ENCODE results near the gene GRSF1.

GRSF1 gene

DNA sequence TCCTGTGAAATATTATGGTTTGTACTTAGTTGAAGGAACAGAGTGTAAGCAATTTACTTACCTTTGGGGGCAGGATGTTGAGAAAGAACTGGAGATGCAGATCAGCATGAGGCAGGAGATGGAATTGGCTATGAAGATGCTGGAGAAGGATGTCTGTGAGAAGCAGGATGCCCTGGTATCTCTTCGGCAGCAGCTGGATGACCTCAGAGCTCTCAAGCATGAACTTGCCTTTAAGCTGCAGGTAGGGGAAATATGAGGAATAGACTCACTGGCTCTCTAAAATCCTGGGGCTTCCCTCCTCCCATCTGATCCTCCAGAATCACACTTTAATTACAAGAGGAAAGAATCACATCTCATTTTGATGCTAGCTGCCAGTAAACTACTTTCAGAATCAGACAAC, 51.0 kb downstream of the GRSF1 start:
- TF ChIP-seq CSDC2 (CRISPR knock-in tag; IDR thresholded peaks at IDR 0.05) (no peak), ZC3H10 (CRISPR knock-in tag; IDR thresholded peaks at IDR 0.05) (no peak), ZNF565 (CRISPR knock-in tag; conservative IDR thresholded peaks at IDR 0.05; ENCODE audit: low read depth) (no peak), RARB (CRISPR knock-in tag; IDR thresholded peaks at IDR 0.05) (no peak), ZNF8 (CRISPR knock-in tag; IDR thresholded peaks at IDR 0.05) (no peak), SNAI2 (CRISPR knock-in tag; IDR thresholded peaks at IDR 0.05) (no peak), TSHZ2 (CRISPR knock-in tag; IDR thresholded peaks at IDR 0.05) (no peak), PPARA (CRISPR knock-in tag; IDR thresholded peaks at IDR 0.05; ENCODE audit: borderline replicate concordance) (no peak), BACH2 (CRISPR knock-in tag; IDR thresholded peaks at IDR 0.05; ENCODE audit: borderline replicate concordance) (no peak)

GRCh38 chr4:70787496-70787895, 52.2 kb downstream of the GRSF1 start:
- ATAC-seq = no peak

More for the DNA sequence above, 51.0 kb downstream of the GRSF1 start:
- no peak for ATAC-seq

DNA sequence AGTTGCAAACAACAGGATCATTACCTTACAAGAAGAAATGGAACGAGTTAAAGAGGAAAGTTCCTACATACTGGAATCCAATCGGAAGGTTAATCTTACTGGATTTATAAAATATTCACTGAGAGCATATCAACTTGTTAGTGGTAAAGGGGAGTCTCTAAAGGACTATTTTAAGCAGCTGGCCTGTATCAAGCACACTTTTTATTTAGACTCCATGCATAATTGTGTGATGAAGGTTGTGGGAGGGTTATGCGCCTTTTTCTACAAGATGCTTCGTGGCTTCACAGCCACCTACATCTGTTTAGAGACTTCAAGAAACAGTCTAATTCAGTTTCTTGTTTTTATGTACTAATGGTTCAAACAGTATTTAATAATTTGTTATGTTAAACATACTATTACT, 56.6 kb downstream of the GRSF1 start:
- ATAC-seq = no peak
- no peak for TF ChIP-seq CSRNP3 (CRISPR knock-in tag; IDR thresholded peaks at IDR 0.05)
- no peak for TF ChIP-seq ZNF70 (CRISPR knock-in tag; IDR thresholded peaks at IDR 0.05)
- no peak for TF ChIP-seq TCF4 (CRISPR knock-in tag; IDR thresholded peaks at IDR 0.05; ENCODE audit: borderline replicate concordance)
- no peak for TF ChIP-seq ESRRG (CRISPR knock-in tag; IDR thresholded peaks at IDR 0.05)
- no peak for TF ChIP-seq SNAI2 (CRISPR knock-in tag; IDR thresholded peaks at IDR 0.05)
- no peak for TF ChIP-seq GLIS3 (CRISPR knock-in tag; IDR thresholded peaks at IDR 0.05)
- TF ChIP-seq BACH2 (CRISPR knock-in tag; IDR thresholded peaks at IDR 0.05; ENCODE audit: borderline replicate concordance) = no peak
- no peak for TF ChIP-seq ZC3H10 (CRISPR knock-in tag; IDR thresholded peaks at IDR 0.05)
- no peak for TF ChIP-seq ZNF565 (CRISPR knock-in tag; conservative IDR thresholded peaks at IDR 0.05; ENCODE audit: low read depth)
- TF ChIP-seq CREB5 (CRISPR knock-in tag; IDR thresholded peaks at IDR 0.05; ENCODE audit: low read depth) = no peak
- TF ChIP-seq ZFP3 (CRISPR knock-in tag; IDR thresholded peaks at IDR 0.05) = no peak
- TF ChIP-seq ZFP30 (CRISPR knock-in tag; IDR thresholded peaks at IDR 0.05) = no peak
- no peak for TF ChIP-seq OSR1 (CRISPR knock-in tag; IDR thresholded peaks at IDR 0.05)

More at GRCh38 chr4:70787496-70787895, 52.2 kb downstream of the GRSF1 start:
- no peak for TF ChIP-seq ISL1 (CRISPR knock-in tag; IDR thresholded peaks at IDR 0.05)
- no peak for TF ChIP-seq OSR1 (CRISPR knock-in tag; IDR thresholded peaks at IDR 0.05)
- TF ChIP-seq ARNTL (CRISPR knock-in tag; IDR thresholded peaks at IDR 0.05; ENCODE audit: borderline replicate concordance, low read depth) = no peak
- TF ChIP-seq, protein P1, sequence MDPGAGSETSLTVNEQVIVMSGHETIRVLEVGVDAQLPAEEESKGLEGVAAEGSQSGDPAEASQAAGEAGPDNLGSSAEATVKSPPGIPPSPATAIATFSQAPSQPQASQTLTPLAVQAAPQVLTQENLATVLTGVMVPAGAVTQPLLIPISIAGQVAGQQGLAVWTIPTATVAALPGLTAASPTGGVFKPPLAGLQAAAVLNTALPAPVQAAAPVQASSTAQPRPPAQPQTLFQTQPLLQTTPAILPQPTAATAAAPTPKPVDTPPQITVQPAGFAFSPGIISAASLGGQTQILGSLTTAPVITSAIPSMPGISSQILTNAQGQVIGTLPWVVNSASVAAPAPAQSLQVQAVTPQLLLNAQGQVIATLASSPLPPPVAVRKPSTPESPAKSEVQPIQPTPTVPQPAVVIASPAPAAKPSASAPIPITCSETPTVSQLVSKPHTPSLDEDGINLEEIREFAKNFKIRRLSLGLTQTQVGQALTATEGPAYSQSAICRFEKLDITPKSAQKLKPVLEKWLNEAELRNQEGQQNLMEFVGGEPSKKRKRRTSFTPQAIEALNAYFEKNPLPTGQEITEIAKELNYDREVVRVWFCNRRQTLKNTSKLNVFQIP (CRISPR knock-in tag; IDR thresholded peaks at IDR 0.05; ENCODE audit: borderline replicate concordance, low read depth) = no peak
- no peak for TF ChIP-seq ZFP30 (CRISPR knock-in tag; IDR thresholded peaks at IDR 0.05)
- no peak for TF ChIP-seq TCF4 (CRISPR knock-in tag; IDR thresholded peaks at IDR 0.05; ENCODE audit: borderline replicate concordance)
- no peak for TF ChIP-seq ZC3H10 (CRISPR knock-in tag; IDR thresholded peaks at IDR 0.05)
- TF ChIP-seq ZNF70 (CRISPR knock-in tag; IDR thresholded peaks at IDR 0.05) = no peak
- no peak for TF ChIP-seq TOX (CRISPR knock-in tag; IDR thresholded peaks at IDR 0.05; ENCODE audit: borderline replicate concordance)

DNA sequence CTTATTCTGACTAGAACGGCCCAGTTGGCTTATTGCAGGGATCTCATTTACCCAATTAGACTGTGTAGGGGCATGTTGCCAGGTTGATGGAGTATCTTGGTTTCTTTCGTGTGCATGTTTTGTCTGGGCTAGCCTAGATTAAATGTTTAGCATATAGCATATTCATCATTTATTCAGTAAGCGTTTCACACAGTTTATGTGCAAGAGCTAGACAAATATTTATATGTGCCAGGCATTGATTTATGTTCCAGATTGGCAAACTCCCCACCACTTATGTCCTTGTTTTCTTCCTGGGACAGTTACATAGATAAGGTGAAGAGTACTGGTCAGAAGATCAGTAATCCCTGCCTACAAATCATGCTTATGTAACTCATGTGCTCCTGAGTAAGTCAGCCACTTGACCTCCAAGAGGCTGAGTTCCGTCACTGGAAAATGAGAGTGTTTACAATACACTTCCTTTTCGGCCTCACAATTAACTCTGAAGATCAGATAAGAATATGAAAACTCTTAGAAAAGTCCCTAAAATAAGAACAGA, 60.7 kb downstream of the GRSF1 start:
- no peak for ATAC-seq
- no peak for TF ChIP-seq ZNF70 (CRISPR knock-in tag; IDR thresholded peaks at IDR 0.05)
- TF ChIP-seq ZNF565 (CRISPR knock-in tag; conservative IDR thresholded peaks at IDR 0.05; ENCODE audit: low read depth) = no peak
- TF ChIP-seq, protein P2, sequence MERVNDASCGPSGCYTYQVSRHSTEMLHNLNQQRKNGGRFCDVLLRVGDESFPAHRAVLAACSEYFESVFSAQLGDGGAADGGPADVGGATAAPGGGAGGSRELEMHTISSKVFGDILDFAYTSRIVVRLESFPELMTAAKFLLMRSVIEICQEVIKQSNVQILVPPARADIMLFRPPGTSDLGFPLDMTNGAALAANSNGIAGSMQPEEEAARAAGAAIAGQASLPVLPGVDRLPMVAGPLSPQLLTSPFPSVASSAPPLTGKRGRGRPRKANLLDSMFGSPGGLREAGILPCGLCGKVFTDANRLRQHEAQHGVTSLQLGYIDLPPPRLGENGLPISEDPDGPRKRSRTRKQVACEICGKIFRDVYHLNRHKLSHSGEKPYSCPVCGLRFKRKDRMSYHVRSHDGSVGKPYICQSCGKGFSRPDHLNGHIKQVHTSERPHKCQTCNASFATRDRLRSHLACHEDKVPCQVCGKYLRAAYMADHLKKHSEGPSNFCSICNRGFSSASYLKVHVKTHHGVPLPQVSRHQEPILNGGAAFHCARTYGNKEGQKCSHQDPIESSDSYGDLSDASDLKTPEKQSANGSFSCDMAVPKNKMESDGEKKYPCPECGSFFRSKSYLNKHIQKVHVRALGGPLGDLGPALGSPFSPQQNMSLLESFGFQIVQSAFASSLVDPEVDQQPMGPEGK (CRISPR knock-in tag; IDR thresholded peaks at IDR 0.05; ENCODE audit: borderline replicate concordance) = no peak
- TF ChIP-seq ZFP3 (CRISPR knock-in tag; IDR thresholded peaks at IDR 0.05) = no peak
- no peak for TF ChIP-seq CSRNP3 (CRISPR knock-in tag; IDR thresholded peaks at IDR 0.05)
- no peak for TF ChIP-seq CREB5 (CRISPR knock-in tag; IDR thresholded peaks at IDR 0.05; ENCODE audit: low read depth)
- no peak for TF ChIP-seq GLIS3 (CRISPR knock-in tag; IDR thresholded peaks at IDR 0.05)

Measured in SK-N-SH treated with all-trans-retinoic acid at 6 μM for 48 hours (cell line).